ENCODE data around the gene EGLN1.
A peak's percentile ranks its signal among the peaks of the same experiment; 100 is the strongest.
"Not testable (repeated sequence)": the region's sequence is repeated elsewhere in the genome, so short reads cannot be mapped to it uniquely, and the experiment has no call there.

Gene EGLN1

DNA sequence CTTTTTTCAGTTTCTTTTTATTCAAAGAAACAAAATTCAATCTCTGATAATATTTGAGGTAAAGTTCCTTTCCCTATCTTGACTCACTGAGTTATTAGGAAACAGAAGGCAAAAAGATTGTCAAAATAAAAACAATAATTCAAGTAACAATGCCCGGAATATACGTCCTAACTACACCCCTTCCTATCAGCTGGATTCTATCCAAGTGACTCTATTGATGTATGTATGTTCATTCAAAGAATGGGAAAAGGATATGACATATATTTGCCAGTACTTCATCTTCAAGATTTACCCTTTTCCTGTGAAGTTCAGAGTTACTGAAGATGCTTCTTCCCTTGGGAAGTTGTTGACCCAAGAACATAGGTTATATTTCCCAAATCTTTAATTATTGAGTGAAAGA lies 70.3 kb downstream of the EGLN1 start:
- Histone ChIP-seq H3K4me3 (no peak overlapping the region), H3K27ac (no peak overlapping the region)
- TF ChIP-seq, protein P1, sequence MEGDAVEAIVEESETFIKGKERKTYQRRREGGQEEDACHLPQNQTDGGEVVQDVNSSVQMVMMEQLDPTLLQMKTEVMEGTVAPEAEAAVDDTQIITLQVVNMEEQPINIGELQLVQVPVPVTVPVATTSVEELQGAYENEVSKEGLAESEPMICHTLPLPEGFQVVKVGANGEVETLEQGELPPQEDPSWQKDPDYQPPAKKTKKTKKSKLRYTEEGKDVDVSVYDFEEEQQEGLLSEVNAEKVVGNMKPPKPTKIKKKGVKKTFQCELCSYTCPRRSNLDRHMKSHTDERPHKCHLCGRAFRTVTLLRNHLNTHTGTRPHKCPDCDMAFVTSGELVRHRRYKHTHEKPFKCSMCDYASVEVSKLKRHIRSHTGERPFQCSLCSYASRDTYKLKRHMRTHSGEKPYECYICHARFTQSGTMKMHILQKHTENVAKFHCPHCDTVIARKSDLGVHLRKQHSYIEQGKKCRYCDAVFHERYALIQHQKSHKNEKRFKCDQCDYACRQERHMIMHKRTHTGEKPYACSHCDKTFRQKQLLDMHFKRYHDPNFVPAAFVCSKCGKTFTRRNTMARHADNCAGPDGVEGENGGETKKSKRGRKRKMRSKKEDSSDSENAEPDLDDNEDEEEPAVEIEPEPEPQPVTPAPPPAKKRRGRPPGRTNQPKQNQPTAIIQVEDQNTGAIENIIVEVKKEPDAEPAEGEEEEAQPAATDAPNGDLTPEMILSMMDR (IDR thresholded peaks at IDR 0.05): no peak
- no peak for DNase-seq (ENCODE audit: low spot score)

- not testable (repeated sequence) for DNase-seq (ENCODE audit: low spot score); H3K27ac ChIP-seq; H3K4me3 ChIP-seq
Observed at GRCh38 chr1:231348856-231349255, 73.2 kb downstream of the EGLN1 start.

DNA sequence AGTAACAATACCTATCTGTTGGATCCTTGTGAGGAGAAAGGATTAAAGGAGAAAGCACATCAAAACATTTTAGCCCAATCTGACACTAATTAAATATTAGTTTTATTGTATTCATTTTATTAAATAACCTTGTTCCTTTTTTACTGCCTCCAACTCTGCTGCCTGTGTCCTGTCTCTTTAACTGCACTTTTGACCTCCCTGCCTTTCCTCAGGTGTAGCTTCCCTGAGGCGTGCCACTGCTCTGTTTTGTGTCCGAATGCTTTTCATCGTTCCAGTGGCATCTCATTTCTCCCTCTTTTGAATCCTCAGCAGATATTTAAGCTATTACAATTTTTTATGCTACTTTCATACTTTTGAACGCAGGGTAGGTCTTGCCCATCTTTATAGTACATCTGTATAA lies 73.6 kb downstream of the EGLN1 start:
- DNase-seq (ENCODE audit: low spot score): no peak
- Histone ChIP-seq H3K4me3 (no peak overlapping the region), H3K27ac (no peak overlapping the region)
- TF ChIP-seq, protein P1 (IDR thresholded peaks at IDR 0.05): no peak

DNA sequence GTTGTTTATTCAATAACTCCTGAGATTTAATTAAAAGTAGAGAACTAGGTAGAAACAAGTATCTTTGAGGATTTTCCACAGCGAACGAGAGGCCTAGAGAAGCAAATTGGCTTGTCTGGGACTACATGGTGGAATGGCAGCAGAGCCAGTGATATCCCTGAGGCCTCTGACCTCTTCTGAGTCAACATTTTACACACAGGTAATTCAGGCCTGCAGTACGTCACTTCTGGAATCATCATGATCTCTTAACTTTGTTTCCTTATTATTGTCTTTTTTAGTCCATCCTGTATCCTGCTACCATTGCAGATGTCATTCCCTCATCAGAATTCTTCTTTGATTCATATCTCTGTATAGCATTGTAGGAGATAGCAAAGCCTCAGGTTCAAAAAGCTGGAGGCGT lies 74.1 kb downstream of the EGLN1 start:
- H3K27ac ChIP-seq: no peak overlapping the region
- H3K4me3 ChIP-seq: no peak overlapping the region
- TF ChIP-seq, protein P1 (IDR thresholded peaks at IDR 0.05): no peak
- DNase-seq (ENCODE audit: low spot score): no peak

- TF ChIP-seq, protein P1 (IDR thresholded peaks at IDR 0.05): no peak
- no peak overlapping the region for H3K4me3 ChIP-seq
- H3K27ac ChIP-seq: no peak overlapping the region
- no peak for DNase-seq (ENCODE audit: low spot score)
Observed at GRCh38 chr1:231340328-231341013, 81.6 kb downstream of the EGLN1 start.

DNA sequence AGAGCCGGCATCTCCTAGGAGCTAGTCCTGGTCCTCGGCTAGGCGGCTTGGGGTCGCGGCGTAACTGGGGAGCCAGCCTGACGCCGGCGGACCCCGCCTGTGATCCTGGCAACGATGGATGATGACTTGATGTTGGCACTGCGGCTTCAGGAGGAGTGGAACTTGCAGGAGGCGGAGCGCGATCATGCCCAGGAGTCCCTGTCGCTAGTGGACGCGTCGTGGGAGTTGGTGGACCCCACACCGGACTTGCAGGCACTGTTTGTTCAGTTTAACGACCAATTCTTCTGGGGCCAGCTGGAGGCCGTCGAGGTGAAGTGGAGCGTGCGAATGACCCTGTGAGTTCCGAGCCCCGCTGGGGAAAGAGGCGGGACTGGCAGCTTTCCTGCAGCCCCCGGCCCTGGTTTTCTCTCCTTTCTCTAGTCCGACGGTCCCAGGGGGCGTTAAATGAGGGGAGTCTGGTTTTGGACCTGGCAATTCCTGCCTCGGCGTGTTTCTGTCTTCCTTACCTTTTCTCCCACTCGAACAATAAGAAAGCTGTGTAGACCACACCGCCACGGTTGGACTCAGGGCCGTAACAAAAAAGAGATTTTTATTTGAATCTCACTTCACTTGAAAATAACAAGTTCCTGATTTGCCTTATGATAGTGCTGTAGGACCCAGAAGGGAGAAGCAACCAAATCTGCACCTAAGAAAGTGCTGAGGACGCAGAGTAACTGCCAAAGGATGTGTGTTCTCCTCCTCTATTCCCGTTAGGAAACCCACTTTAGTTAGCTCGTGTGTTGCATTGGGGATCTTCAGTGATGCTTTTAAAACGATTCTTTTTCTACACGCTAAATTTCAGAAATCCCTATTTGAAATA lies 83.6 kb downstream of the EGLN1 start, which contains the start of gene SPRTN:
Gene SPRTN (plus strand): TSS at position 24 of the 859 bp plus-strand sequence. CDS start 91 bp downstream, at position 115.
- TF ChIP-seq, protein P1 (IDR thresholded peaks at IDR 0.05): no peak
- peak within 1 kb of the TSS; percentile 91 to 93 for H3K27ac ChIP-seq
- DNase-seq (ENCODE audit: low spot score): peak; percentile 95
- peak within 1 kb of the TSS; percentile 92 for H3K4me3 ChIP-seq

- Histone ChIP-seq H3K4me3 (peak within 1 kb of the TSS; percentile 92), H3K27ac (peak within 1 kb of the TSS; percentile 91 to 93)
- DNase-seq (ENCODE audit: low spot score): peak; percentile 98
- TF ChIP-seq, protein P1 (IDR thresholded peaks at IDR 0.05): no peak
Observed at GRCh38 chr1:231337472-231338269, 84.4 kb downstream of the EGLN1 start, which contains the start of gene EXOC8. EXOC8 (minus strand) TSS chr1:231337852; CDS start chr1:231337745, 107 bp downstream.

Measured in coronary artery (tissue), 2 donors.